GM23248 (cell line): ENCODE measurements around the gene RELN. TPM values are rescaled to one million over a fixed set of nuclear protein-coding genes. Genes with fewer than 3 reads are reported as not detected.
A peak's percentile ranks its signal among the peaks of the same experiment; 100 is the strongest.

Source experiments
- DNase-seq: peaks from one replicate; pipeline ENCODE4 v3.0.0-alpha.2; 2015
- H2AFZ ChIP-seq: fragments of 200-600 bp; sonication (generic); 2 replicates; pipeline ENCODE4 v1.6.1; 2016; ENCODE audit warnings: antibody characterized with exemption
- H3F3A ChIP-seq: fragments of 200-600 bp; sonication (generic); 2 replicates; pipeline ENCODE4 v1.6.1; 2016; ENCODE audit warnings: mild to moderate bottlenecking, antibody characterized with exemption, mixed run types; ENCODE audit not compliant: insufficient read depth
- H3K27ac ChIP-seq: fragments of 200-600 bp; sonication (generic); 2 replicates; pipeline ENCODE4 v1.5.1; 2016; ENCODE audit warnings: mild to moderate bottlenecking
- H3K27me3 ChIP-seq: fragments of 200-600 bp; sonication (generic); replicated peaks from 2 replicates; pipeline ENCODE4 v1.6.1; 2016; ENCODE audit warnings: mild to moderate bottlenecking; ENCODE audit not compliant: insufficient read depth
- H3K36me3 ChIP-seq: fragments of 200-600 bp; sonication (generic); 2 replicates; pipeline ENCODE4 v1.6.1; 2016; ENCODE audit warnings: low read depth, mild to moderate bottlenecking
- H3K4me1 ChIP-seq: fragments of 200-600 bp; sonication (generic); 2 replicates; pipeline ENCODE4 v1.6.1; 2016; ENCODE audit warnings: mild to moderate bottlenecking; ENCODE audit not compliant: insufficient read depth
- H3K4me2 ChIP-seq: fragments of 200-600 bp; sonication (generic); one replicate; pipeline ENCODE4 v1.6.1; 2016; ENCODE audit warnings: mild to moderate bottlenecking; ENCODE audit not compliant: unreplicated experiment
- H3K4me3 ChIP-seq: fragments of 200-600 bp; sonication (generic); 2 replicates; pipeline ENCODE4 v1.5.1; 2016; ENCODE audit warnings: mild to moderate bottlenecking
- H3K79me2 ChIP-seq: fragments of 200-600 bp; sonication (generic); 2 replicates; pipeline ENCODE4 v1.6.1; 2016; ENCODE audit warnings: mild to moderate bottlenecking; ENCODE audit not compliant: insufficient read depth
- H3K9ac ChIP-seq: fragments of 200-600 bp; sonication (generic); 2 replicates; pipeline ENCODE4 v1.6.1; 2016; ENCODE audit warnings: mild to moderate bottlenecking
- H3K9me2 ChIP-seq: fragments of 200-600 bp; sonication (generic); 2 replicates; pipeline ENCODE4 v1.6.1; 2016; ENCODE audit warnings: mixed run types, mild to moderate bottlenecking, moderate library complexity; ENCODE audit not compliant: insufficient read depth
- H3K9me3 ChIP-seq: fragments of 200-600 bp; sonication (generic); one replicate; pipeline ENCODE4 v1.6.1; 2017; ENCODE audit warnings: low read depth
- H4K20me1 ChIP-seq: fragments of 200-600 bp; sonication (generic); 2 replicates; pipeline ENCODE4 v1.6.0; 2016; ENCODE audit not compliant: insufficient read depth
- EZH2 ChIP-seq: fragments of 200-600 bp; sonication (generic); IDR thresholded peaks from 2 replicates; pipeline ENCODE4 v1.6.1; 2018; ENCODE audit warnings: antibody characterized with exemption, mild to moderate bottlenecking; ENCODE audit not compliant: insufficient read depth, poor library complexity, severe bottlenecking
- EZH2phosphoT487 ChIP-seq: fragments of 200-600 bp; sonication (generic); IDR thresholded peaks from 2 replicates; pipeline ENCODE4 v1.6.1; 2018; ENCODE audit warnings: antibody characterized with exemption, moderate library complexity, mild to moderate bottlenecking, low read depth; ENCODE audit not compliant: insufficient read depth
- WGBS, 2 experiments: methylation state at CpG; one replicate each; pipeline ENCODE4 v1.1.6; 2015 to 2017; ENCODE audit warnings: low lambda C conversion rate in 2 of 2, low coverage in 1 of 2; ENCODE audit errors: missing lambda C conversion rate in 2 of 2; 5-methylcytosine and 5-hydroxymethylcytosine counted together
- in situ Hi-C: fragments of 300-500 bp; cut with MboI; formaldehyde crosslinking; loops from 2 replicates; pipeline ENCODE4 v1.15.0; 2020
- polyA plus RNA-seq: library from polyadenylated mRNA; unstranded; fragments of >200 nt; fragmentation: Nextera tagmentation; extraction: Ambion mirVana; gene quantifications from 2 replicates; pipeline ENCODE4 v1.2.1, GENCODE V29; 2016
- total RNA-seq: library from RNA; depleted of rRNA; stranded (reverse); fragments of >200 nt; shearing (Covaris generic); gene quantifications from 2 replicates; pipeline ENCODE4 v1.2.3, GENCODE V29; 2014

Gene RELN
- total and polyA plus RNA-seq, 2 experiments from 2014 or later: 0.76 to 0.97 TPM

DNA sequence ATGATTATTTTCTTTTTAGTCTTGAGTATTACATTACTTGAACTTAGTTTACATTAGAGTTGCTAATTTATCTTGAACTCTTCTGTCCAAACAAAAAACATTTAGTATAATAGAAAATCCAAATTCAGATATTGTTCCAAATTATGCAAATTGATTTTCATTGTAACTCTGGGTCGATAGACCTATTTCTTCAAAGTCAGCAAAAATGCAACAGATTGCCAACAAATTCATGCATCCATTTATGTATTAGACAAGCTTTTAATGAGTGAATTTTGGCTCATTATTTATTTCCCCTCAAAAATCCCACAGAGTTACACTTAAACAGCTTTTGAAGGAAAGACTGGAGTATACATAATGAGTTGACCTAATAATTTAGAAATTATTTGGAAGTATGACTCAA, 240.8 kb downstream of the RELN start:
- H4K20me1 ChIP-seq: no peaks in the 10 kb centered on the region
- 63 to 67% methylated on average over 1 of the region's 1 CpG for WGBS, 2 experiments
- DNase-seq: no peak
- no peaks in the 10 kb centered on the region for H3K27me3 ChIP-seq
- no peak overlapping the region for H2AFZ ChIP-seq
- no peak for TF ChIP-seq EZH2phosphoT487
- TF ChIP-seq EZH2: no peak
- no peak overlapping the region for H3K27ac ChIP-seq
- H3K9ac ChIP-seq: no peak overlapping the region
- no peak overlapping the region for H3K4me2 ChIP-seq
- H3K9me3 ChIP-seq: no peaks in the 10 kb centered on the region
- H3K4me3 ChIP-seq: no peak overlapping the region
- no peaks in the 10 kb centered on the region for H3K4me1 ChIP-seq
- in situ Hi-C loops: no loop called here
- H3K36me3 ChIP-seq: no peaks in the 10 kb centered on the region
- no peaks in the 10 kb centered on the region for H3K9me2 ChIP-seq
- H3F3A ChIP-seq: no peaks in the 10 kb centered on the region
- H3K79me2 ChIP-seq: no peaks in the 10 kb centered on the region

DNA sequence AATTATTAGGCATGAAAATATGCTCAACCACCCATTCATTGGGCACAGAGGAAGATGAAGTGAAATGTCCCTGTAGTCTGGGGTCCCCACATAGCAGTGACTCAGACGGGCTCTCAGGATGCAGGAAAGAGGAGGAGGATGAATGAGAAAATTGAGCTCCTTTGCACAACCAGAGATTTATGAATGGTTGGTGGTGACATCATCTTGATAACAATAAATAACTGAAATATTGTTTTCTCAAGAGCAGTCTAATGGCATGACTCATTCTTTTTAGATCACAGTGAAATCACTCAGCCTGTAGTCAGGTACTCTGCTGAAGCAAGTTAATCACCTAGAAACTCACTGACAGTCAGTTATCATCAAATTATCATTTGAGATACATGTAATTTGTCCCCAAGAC, 254.1 kb downstream of the RELN start:
- Histone ChIP-seq H3K9ac (no peak overlapping the region), H3K27me3 (no peaks in the 10 kb centered on the region), H3K4me3 (no peak overlapping the region), H4K20me1 (no peaks in the 10 kb centered on the region), H3K4me1 (no peaks in the 10 kb centered on the region), H2AFZ (no peak overlapping the region), H3K27ac (no peak overlapping the region), H3K4me2 (no peak overlapping the region), H3K9me3 (no peaks in the 10 kb centered on the region), H3K36me3 (no peaks in the 10 kb centered on the region), H3F3A (0 out of 2 replicates have a peak, but pooled peaks cover 5% of the 10 kb centered on the region), H3K9me2 (no peaks in the 10 kb centered on the region), H3K79me2 (no peaks in the 10 kb centered on the region)
- 32 to 41% methylated on average over 1 of the region's 1 CpG for WGBS, 2 experiments
- DNase-seq: peak; percentile 29
- in situ Hi-C loops: no loop called here
- TF ChIP-seq EZH2: no peak
- TF ChIP-seq EZH2phosphoT487: no peak

DNA sequence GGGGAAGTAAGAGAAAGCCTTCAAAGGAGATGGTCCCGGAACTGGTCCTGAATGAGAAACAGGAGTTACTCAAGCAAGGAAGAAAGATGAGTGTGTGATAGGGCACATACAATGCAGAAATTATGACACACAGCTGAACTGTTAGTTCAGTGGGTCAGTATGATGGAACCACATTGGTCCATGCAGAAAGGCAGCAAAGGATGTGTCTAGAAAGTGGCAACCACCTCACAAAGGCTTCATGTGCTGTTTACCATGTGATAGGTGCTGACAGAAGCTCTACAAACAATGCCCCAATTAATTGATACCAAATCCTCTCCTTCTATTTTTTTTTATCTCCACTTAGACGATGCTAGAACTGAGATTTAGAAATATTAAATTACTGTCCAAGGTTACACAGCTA, 258.3 kb downstream of the RELN start:
- no peak overlapping the region for H3K27ac ChIP-seq
- H2AFZ ChIP-seq: no peak overlapping the region
- no peak for DNase-seq
- no peaks in the 10 kb centered on the region for H3K79me2 ChIP-seq
- no peaks in the 10 kb centered on the region for H3K36me3 ChIP-seq
- WGBS, 2 experiments: 88 to 90% methylated on average over 2 of the region's 2 CpGs
- H3K4me1 ChIP-seq: no peaks in the 10 kb centered on the region
- no peaks in the 10 kb centered on the region for H3K9me3 ChIP-seq
- in situ Hi-C loops: no loop called here
- no peak for TF ChIP-seq EZH2phosphoT487
- H3K4me2 ChIP-seq: no peak overlapping the region
- H3K9me2 ChIP-seq: no peaks in the 10 kb centered on the region
- no peak overlapping the region for H3K4me3 ChIP-seq
- H3K9ac ChIP-seq: no peak overlapping the region
- H3F3A ChIP-seq: 0 out of 2 replicates have a peak, but pooled peaks cover 2% of the 10 kb centered on the region
- no peaks in the 10 kb centered on the region for H3K27me3 ChIP-seq
- no peaks in the 10 kb centered on the region for H4K20me1 ChIP-seq

DNA sequence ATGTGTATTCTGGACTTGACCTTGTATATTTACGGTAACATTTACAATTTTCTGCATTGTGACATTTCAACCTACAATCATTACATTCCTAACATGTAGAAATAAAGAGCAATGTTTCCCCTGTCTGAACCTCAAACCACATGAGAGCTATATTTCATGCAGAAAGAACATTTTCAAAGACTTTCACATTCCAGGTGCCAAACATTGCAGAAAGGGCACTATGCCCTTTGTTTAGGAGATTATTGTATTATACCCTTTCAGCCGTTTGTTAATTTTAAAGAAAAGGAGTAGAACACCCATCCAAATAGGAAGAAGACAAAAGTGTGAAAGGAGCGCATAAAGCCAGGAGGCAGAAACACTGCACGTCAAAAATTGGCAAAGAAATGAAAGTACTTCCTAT, 260.4 kb downstream of the RELN start:
- Histone ChIP-seq H3K27ac (no peak overlapping the region), H3K4me3 (no peak overlapping the region), H3K9me3 (no peaks in the 10 kb centered on the region), H3K79me2 (no peaks in the 10 kb centered on the region), H2AFZ (no peak overlapping the region), H3F3A (no peaks in the 10 kb centered on the region), H3K9ac (no peak overlapping the region), H3K4me1 (no peaks in the 10 kb centered on the region), H3K4me2 (no peak overlapping the region), H3K9me2 (no peaks in the 10 kb centered on the region), H4K20me1 (no peaks in the 10 kb centered on the region), H3K36me3 (no peaks in the 10 kb centered on the region), H3K27me3 (no peaks in the 10 kb centered on the region)
- in situ Hi-C loops: no loop called here
- DNase-seq: no peak
- WGBS, 2 experiments: 88 to 90% methylated on average over 4 of the region's 4 CpGs
- TF ChIP-seq EZH2: no peak
- TF ChIP-seq EZH2phosphoT487: no peak

DNA sequence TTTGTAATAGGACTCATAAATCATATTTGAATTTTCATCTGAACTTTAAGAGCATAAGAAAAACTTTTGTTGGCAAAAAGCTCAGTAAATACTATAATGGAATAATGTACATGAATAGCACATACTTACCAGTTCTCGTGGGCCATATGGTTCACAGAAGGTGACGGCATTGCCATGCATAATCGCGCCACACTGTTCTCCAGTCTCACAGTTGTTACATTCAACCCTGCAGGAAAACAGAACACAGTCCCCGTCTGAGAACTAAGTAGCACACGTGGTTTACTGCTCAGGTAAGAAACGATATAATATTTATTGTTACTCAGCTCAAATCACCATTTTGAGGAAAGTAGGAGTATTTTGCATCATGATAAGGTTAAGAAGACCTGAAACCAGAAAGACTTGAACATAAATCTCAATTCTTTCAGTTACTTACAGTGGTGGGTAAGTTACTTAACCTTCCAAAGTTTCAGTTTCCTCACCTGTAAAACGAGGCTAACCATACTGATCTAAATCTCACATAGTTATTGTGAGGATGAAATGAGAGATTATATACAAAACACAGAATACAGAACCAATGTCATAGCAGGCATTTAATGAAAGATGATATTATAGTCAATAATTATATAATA, 261.4 kb downstream of the RELN start:
- no peak overlapping the region for H3K9ac ChIP-seq
- WGBS, 2 experiments: 87 to 89% methylated on average over 8 of the region's 8 CpGs
- in situ Hi-C loops: no loop called here
- H3K4me2 ChIP-seq: no peak overlapping the region
- H3K9me2 ChIP-seq: no peaks in the 10 kb centered on the region
- H3K27ac ChIP-seq: no peak overlapping the region
- H3K79me2 ChIP-seq: no peaks in the 10 kb centered on the region
- H4K20me1 ChIP-seq: no peaks in the 10 kb centered on the region
- TF ChIP-seq EZH2 (no peak), EZH2phosphoT487 (no peak)
- no peak overlapping the region for H3K4me3 ChIP-seq
- no peaks in the 10 kb centered on the region for H3F3A ChIP-seq
- no peaks in the 10 kb centered on the region for H3K27me3 ChIP-seq
- H3K9me3 ChIP-seq: no peaks in the 10 kb centered on the region
- no peak overlapping the region for H2AFZ ChIP-seq
- no peaks in the 10 kb centered on the region for H3K4me1 ChIP-seq
- no peak for DNase-seq
- H3K36me3 ChIP-seq: no peaks in the 10 kb centered on the region
